Measurements from ENCODE around the gene SHISA8. TPM values are rescaled to one million over a fixed set of nuclear protein-coding genes. Genes with fewer than 3 reads are reported as not detected.

SHISA8 gene
- total RNA-seq, 1 experiment from 2014 or later, result not detected

GRCh38 chr22:41913842-41914534 is 886 bp downstream of the SHISA8 start:
- DNase-seq (ENCODE audit: low spot score), result no peak

- DNase-seq (ENCODE audit: low spot score), result no peak
Observed at GRCh38 chr22:41913040-41913719, 1.7 kb downstream of the SHISA8 start.

GRCh38 chr22:41912338-41913039 is 2.4 kb downstream of the SHISA8 start:
- no peak for DNase-seq (ENCODE audit: low spot score)

DNA sequence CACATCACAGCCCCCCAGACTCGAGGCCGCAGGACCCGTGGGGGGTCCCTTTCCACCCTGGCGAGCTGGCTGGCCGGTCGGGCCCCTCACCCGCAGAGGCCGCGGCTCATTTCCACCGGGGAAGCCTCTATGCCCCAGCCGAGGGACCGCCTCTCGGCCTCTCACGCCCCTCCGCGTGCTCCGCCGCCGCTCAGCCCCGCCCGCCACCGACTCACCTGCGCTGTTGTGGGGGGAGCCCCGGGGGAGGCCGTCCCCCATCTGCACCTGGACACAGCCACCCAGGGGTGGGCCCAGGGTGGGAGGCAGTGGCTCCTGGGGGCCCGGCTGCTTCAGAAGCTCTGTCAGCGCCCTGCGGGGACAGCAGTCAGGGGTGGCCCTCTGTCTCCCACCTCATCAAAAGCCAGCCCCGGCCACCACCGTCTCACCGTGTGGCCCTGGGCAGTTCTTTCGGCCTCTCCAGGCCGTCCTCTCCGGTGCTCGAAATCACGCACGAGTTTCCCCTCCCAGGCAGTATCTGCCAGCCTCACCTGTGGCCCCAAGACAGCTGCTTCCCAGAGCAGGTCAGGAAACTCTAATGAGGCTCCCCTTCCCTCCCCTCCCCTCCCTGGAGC is 3.8 kb downstream of the SHISA8 start:
- DNase-seq (ENCODE audit: low spot score), result no peak

- DNase-seq (ENCODE audit: low spot score), result no peak
Observed at GRCh38 chr22:41910050-41911000, 4.5 kb downstream of the SHISA8 start.

DNA sequence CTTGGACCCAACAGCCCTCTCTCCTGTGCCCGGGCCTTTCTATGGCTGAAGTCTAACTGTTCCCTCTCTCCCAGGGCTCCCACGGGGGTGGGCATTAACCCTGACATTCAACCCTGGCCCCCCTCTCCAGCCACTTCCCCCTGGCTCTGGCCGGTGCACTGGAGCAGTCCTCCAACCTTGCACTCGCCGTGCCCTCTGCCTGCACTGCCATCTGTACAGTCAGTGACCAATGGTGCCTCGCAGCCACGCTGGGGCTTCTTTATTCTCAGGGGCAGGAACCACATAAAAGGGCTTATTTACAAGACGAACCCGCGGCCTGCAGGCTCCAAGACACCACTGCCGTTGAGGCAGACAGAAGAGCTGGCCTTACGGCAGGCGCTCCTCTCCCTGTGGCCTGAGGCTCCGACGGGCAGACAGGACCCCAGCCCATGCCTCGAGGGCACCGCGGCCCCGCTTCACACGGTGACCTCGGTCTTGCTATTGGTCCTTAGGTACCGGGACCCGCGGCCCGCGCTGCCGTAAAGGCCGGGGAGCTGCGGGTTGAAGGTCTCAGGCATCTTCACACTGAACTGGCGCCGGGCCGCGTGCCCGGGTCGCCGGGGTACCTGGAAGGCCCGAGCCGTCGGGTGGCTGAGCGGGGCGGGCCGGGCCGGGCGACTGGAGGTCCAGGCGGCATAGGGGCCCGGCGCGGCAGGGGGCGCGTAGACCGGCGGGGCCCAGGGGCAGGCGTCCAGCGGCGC is 5.4 kb downstream of the SHISA8 start:
- no peak for DNase-seq (ENCODE audit: low spot score)

DNA sequence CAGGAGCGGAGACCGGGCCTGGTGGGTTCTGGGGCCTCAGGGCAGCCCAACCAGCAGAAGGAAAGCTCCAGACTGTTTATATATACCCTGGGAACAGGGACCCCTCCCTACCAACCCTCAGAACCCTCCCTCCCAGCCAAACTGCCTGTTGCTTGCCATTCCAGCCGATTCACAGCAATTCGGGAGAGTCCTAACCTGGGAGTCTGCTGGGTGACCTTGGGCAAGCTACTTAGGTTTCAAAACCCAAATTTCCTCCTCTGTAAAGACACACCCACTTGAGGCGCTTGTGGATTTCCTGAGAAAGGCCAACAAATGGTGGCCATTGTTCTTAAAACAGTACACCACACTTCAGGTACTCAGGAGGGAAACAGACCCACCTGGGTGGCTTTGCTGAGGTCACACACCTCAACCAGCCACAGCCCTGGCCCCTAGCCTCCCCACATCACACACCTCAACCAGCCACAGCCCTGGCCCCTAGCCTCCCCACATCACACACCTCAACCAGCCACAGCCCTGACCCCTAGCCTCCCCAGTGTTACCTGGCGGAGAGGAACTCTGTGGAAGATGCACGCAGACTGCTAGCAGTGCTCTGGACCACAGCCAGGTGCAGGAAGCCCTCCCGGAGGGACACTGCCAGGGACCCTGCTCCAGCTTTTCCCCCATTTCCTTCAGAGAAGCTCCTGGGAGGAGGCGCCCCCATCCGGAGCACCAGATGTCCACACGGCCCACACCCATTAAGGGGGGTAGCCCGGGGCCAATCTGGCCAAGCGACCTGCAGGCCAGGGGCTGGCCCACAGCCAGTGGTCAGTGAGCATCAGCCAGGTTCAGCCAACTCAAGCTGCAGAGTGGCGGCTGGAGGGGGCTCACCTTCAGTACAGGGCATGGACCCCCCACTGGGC is 6.2 kb downstream of the SHISA8 start:
- no peak for DNase-seq (ENCODE audit: low spot score)

- DNase-seq (ENCODE audit: low spot score), result no peak
Observed at GRCh38 chr22:41907436-41908401, 7.2 kb downstream of the SHISA8 start.

- DNase-seq (ENCODE audit: low spot score), result no peak
Observed at GRCh38 chr22:41906822-41907221, 8.1 kb downstream of the SHISA8 start.

DNA sequence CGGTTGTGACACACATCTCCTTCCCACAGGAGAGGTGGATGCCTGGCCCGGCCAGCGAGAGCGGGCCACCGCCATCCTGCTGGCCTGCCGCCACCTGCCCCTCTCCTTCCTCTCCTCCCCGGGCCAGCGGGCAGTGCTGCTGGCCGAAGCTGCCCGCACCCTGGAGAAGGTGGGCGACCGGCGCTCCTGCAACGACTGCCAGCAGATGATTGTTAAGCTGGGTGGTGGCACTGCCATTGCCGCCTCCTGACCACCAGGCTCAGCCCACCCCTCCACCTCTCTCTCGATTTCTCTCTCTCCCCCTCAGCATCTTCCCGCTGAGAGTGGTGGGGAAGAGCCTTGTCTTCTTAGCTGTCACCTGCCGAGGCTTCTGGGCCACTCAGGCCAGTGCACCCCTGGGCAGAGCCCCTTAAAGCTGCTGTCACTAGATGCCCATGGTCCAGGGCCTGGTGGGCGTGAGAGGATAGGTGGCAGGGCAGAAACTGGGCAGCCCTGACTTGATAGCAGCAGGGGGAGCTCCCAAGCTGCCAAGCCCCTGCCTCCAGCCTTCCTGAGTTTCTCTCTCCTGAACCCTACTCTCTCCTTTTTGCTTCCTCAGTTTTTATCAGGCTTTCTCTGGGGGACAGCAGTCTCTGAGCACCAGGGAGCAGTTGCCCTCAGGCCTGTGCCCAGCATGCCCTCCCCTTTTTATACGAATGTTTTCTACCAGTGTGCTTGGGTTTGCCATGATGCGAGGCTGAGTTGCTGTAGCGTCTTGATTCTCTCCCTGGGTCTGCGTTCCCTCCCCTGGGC is 9.3 kb downstream of the SHISA8 start:
- DNase-seq (ENCODE audit: low spot score), result no peak

GRCh38 chr22:41904450-41905410 is 10.1 kb downstream of the SHISA8 start:
- no peak for DNase-seq (ENCODE audit: low spot score)

DNA sequence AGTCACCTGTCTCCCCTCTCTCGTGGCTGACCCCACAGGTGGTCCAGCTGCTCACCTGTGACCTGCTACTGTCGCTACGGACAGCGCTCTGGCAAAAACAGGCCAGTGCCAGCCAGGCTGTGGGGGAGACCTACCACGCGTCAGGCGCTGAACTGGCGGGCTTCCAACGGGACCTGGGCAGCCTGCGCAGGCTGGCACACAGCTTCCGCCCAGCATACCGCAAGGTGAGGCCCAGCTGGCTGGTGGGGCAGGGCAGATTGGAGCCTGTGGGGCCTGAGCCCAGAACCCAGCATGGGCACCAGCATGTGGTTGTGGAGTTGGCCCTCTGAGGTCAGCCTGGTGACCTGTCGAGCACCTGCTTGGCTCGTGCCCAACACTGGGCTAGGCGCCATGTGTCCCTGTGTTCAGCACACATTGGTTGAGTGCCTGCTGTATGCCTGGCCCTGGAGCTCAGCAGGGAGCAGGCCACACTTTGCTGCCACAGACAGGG is 11.9 kb downstream of the SHISA8 start:
- no peak for DNase-seq (ENCODE audit: low spot score)

DNA sequence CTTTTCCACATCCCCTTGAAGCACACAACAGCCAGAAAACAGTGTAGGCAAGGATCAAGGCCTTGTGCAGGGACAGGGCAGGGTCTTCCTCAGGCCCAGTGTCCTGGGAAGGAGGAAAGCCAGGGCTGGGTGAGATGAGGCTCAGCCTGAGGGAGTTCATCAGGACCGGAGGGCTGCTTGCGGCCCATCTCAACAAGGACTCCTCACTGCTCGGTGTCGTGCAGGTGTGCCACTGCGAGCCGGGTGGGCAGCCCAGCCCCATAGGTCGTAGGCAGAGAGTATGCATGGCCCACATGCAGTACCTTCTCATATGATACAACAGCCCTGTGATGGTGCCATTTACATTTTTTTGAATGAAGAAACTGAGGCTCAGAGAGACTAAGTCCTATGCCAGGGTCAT is 12.9 kb downstream of the SHISA8 start:
- no peak for DNase-seq (ENCODE audit: low spot score)

DNA sequence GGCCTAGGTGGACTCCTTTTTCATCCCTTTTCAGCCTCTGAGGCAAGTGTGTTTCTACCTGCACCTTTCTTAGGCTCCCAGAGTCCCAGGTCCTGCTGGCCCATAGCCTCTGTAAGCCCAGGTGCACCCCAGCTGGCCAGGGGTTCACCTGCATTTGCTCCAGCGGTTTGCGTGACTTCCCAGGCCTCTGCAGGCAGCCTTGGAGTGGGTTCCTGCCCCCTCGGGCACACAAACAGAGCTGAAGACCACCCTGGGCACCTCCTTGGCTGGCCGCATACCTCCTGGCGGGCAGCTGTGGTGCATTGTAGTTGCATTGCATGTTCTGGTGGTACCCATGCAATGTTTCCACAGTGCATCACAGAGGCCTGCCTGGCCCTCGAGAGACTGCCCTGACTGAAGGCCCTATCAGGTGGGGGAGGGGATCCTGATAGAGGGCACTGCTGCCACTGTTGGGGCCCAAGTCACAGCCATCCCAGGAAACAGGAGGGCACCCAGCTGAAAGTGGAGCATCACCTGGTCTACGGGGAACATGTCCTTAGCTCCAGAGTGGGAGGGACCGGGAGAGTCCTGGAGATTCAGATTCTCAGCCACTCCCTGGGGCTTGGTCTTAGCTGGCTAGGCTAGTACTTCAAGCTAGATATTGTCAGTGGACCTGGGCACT is 14.1 kb downstream of the SHISA8 start:
- DNase-seq (ENCODE audit: low spot score), result no peak

DNA sequence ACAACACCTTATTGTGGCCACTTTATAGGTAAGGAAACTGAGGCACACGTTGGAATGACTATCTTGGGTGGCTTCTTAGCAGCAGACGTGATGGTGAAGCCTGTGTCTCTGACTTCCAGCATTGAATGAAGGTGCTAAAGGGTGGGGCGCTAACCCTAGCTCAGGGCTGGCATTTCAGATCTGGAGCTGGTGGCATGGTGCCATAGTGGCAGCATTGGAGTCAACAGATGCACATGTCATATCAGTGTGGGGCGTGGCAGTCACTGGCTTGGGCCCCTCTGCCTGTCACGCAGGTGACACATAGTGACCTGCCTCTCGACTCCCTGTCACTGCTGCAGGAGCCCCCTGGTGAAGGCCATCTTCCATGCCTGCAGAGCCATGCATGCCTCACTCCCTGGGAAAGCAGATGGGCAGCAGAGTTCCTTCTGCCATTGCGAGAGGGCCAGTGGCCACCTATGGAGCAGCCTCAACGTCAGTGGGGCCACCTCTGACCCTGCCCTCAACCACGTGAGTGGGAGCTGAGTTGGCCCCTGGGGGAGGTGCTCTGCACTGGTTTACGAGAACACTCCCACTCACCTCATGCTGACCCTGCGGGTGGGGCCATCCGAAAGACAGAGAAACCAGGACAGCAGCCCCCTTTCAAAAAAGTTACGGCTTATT is 14.8 kb downstream of the SHISA8 start:
- no peak for DNase-seq (ENCODE audit: low spot score)
